ENCODE data around the gene NRG3.

NRG3 gene

GRCh38 chr10:82867056-82867455 lies 992.1 kb downstream of the NRG3 start:
- DNase-seq, result no peak

DNA sequence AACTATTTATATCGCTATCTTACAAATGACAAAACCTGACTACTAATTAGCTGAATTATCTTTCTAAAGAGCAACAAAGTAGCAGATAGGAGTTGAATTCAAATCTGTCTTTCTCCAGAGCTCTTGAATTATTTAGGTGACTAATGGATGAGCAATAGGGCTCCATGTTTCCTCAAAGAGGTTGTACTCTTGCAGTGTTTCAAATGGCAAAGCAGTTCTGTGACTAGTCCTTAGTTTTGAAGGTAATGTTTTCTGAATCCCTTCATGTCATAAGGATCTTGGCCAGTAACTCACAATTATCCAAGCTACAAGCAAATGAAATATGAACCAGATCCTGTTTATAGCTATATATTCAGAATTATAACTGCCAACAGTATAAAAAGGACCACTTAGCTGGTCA lies 999.7 kb downstream of the NRG3 start:
- DNase-seq, result no peak

DNA sequence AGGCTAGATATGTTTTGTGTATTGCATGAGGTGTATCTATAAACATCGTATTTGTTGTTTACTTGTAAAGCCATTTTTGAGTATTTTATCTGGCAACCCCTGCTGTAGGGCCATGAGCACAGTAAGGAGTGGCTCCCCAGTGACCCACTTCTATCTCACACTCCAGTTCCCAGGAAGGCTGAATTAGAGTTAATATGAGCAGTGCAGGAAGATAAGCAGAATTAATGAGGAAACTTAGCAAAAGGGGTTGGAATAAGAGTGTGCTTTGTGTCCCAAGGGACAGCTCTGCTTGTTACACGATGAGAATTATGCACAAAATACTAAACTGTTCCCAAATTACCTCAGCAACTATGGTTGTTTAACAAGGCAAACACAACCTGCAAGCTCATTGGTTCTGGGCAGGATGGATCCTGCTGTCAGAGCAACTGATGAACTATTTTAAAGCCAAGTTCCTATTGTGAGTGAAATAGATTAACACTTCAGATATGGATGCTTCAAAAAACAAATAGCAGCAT lies 1005.8 kb downstream of the NRG3 start:
- no peak for DNase-seq

GRCh38 chr10:82882722-82883121 lies 1007.7 kb downstream of the NRG3 start:
- no peak for DNase-seq

DNA sequence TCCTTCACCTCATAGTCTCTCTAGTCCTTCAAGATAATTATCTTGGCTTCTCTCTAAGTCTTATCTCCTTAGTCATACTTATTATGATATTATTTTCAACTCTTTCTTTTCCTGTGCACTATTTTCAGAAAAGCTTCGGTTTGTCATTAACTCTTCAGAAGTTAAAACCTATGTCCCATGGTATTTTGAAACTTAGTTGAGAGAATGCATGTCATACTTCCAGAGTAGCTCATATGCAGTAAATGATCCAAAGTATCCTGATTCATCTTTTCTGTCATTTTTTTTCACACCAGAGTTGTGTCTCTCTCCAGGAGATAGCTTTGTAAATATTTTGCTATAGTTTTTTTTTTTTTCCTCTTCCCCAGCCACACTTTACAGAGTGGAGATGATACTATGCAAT lies 1008.6 kb downstream of the NRG3 start:
- DNase-seq, result no peak

DNA sequence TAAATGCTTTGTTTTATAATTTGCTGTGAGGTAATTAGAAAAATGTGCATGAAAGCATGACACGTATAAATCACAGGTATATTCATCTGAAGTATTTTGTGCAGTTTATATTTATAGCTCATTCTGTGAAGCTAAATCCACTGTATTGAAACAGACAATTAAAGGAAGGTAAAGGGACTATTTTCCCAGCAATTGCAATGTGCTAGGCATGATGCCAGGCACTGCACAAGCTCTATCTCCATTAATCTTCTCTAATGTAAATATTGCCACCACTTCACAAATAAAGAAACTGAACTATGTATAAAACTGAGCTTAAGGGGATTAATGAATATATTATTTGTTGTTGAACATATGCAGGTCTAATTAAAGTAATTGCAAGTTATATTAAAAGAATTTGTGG lies 1012.5 kb downstream of the NRG3 start:
- no peak for DNase-seq

- DNase-seq, result no peak
Measured at GRCh38 chr10:82888809-82889455, 1013.9 kb downstream of the NRG3 start.

- DNase-seq, result no peak
Measured at GRCh38 chr10:82889728-82890127, 1014.7 kb downstream of the NRG3 start.

- DNase-seq, result no peak
Measured at GRCh38 chr10:82890573-82890972, 1015.6 kb downstream of the NRG3 start.

DNA sequence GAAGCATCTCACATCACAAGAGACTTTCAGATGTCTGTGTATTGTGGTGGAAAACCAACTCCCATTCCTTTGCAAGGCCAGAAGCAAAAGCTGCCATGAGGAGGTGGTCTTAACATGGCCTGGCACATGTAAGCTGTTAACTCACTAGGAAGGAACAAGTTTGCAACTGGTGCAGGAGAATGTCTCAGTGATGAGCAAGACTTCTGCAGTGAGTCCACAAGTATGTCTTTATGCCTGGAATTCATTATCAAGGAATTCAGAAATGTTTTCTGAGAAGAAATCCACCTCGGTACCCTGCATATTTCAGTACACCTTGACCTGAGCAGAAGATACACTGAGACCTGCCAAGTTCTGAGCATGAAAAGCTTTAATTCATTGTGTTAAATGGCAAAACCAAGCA lies 1033.1 kb downstream of the NRG3 start:
- DNase-seq, result no peak

DNA sequence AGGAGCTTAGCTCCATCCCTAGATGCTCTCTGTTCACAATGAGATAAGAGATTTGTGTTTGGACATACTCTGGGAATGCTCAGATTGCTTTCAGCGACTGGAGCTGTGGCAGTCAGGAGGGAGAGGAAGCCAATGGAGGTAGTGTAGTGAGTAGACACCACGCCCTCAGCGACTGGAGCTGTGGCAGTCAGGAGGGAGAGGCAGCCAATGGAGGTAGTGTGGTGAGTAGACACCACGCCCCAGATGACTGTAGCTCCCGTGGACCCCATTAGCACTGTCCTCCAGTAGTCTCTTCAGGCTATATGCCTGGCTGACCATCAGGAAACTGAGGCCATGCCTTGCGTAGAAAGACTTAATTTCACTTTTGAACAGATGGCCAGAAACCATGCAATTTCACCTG lies 1033.8 kb downstream of the NRG3 start:
- DNase-seq, result no peak

GRCh38 chr10:82910301-82910700 lies 1035.3 kb downstream of the NRG3 start:
- no peak for DNase-seq

- DNase-seq, result no peak
Measured at GRCh38 chr10:82914655-82915136, 1039.7 kb downstream of the NRG3 start.

- DNase-seq, result no peak
Measured at GRCh38 chr10:82916941-82917340, 1041.9 kb downstream of the NRG3 start.

DNA sequence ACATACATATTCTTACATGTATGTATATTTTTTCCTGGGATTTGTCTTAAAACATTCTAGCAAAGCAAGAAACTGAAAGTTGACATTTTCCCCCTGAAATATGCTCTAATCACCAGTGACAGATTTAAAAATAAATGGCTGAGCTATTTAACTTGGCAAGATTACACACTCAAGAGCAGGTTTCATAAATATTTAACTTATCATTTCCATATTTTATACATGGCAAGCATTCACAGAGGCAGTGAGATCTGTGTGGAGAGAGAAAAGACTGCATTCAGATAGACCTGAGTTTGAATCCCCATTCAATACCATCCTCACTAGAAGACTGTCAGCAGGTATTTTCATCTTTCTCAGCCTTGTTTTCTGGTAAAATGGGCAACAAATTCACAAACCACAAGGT lies 1043.0 kb downstream of the NRG3 start:
- no peak for DNase-seq

DNA sequence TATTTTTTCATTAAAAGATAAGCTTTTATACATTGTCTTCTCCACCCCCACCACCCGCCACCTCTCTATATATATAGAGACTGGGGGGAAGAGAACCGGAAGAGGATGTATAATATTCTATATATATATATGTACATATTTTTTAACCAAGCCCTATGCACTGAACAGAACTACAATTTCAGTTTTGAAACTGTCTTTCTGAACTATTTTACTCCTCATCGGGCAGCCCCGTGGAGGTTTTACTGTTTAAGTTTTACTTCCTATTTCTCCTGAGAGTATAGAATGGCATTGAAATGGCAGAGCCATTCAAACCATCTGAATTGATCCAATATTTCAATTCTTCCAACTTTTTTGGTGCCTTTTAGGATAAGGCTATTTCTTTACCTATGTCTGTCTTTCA lies 1047.1 kb downstream of the NRG3 start:
- no peak for DNase-seq

DNA sequence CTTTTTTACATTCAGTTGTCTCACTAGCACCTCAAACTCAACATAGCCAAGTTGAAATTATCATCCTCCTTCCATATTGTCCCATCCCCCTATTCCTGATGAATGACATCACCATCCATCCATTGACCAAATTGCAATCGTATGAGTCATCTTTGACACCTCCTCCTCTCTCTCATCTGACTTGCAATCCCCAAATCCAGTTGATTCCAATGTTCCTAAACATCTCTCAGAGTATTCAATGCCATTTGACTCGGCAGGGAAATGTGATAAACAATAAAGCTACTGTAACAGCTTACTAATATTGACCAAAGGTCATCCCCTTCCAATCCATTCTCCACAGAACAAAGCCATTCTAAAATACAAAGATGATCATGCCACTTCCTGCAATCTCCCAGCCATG lies 1047.8 kb downstream of the NRG3 start:
- DNase-seq, result no peak

- DNase-seq, result no peak
Measured at GRCh38 chr10:82924711-82925110, 1049.7 kb downstream of the NRG3 start.

DNA sequence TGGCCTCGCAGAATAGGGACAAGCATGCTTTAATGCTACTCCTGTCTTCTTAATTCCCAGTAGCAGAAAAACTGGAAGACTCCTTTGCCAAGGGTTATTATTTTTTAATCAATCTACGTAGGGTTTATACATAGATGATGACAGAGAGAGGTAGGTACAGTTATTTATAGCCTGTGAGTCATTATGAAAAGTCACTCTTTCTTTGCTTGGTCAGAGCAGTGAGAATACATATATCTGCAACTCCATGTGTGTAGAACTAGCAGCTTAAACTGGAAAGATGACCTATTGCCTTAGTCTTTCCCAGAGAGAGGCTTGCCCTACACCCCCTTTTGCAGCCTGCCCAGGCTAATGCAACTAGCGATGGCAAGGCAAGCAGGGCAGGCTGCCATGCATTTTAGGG lies 1050.6 kb downstream of the NRG3 start:
- no peak for DNase-seq

- DNase-seq, result no peak
Measured at GRCh38 chr10:82932451-82932850, 1057.5 kb downstream of the NRG3 start.

- no peak for DNase-seq
Measured at GRCh38 chr10:82934429-82934828, 1059.4 kb downstream of the NRG3 start.

GRCh38 chr10:82934947-82935346 lies 1060.0 kb downstream of the NRG3 start:
- no peak for DNase-seq

DNA sequence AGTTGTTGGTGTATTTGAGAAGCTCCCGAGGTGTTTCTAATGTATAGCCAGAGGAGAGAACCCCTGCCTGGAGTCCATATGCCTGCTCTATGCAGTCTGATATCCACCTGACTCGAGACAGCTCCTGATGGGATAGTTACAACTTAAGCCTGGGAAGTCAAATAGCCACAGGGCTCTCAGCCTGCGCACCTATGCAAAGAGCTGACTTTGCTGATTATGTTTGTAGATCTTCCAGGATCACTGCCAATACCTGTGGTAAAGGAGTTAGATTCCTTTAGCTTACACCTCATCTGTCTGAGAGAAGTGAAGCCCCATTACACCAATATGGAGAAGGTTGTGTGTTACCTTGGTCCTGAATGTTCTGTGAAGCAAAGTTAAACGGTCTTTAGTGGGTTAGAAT lies 1063.3 kb downstream of the NRG3 start:
- DNase-seq, result no peak

DNA sequence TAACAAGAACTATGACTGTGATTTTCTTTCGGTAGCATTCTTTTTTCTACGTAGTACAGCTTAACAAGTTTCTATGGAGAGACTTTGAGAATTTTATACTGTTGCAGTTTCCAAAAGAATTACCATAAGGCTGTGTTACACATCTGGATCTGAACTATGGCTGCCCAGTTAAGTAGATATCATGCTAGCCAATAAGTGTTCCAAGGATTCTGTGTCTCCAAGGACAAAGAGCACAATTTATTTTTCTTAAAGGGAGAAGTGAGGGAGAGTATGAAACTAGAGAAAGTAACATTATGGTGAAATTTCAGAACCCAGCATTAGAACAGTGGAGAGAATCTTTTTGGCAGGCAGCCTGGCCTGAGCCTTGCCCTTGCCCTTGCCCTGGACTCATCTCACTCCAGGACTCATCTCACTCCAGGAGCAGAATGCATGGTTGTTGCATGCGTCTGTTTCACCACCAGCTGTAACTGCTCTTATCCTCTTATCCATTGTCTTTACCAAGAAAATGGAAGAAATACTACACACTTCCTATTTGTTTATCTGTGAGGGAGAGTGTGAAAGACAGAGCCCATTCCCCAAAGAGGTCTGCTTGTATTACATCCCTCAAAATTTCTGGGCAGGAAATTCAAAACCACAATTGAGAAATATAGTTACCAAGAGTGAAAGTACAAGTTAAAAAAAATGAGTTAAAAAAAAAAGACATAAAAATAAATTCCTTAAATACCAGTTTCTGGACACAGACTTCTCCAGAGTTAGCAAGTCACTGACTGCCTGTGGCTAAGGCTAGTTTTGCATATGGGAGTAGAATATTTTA lies 1067.5 kb downstream of the NRG3 start:
- no peak for DNase-seq
